SU-DHL-6 (cell line): ENCODE results near the gene ARFGAP3.

Experiments used
- H2AFZ ChIP-seq: fragments of 200-600 bp; sonication (generic); 2 replicates; pipeline ENCODE4 v1.6.1; 2014; ENCODE audit warnings: low read depth, mild to moderate bottlenecking, moderate library complexity, mixed read lengths, antibody characterized with exemption, low read length; ENCODE audit not compliant: severe bottlenecking
- H3F3A ChIP-seq: fragments of 200-600 bp; shearing (Covaris generic); 2 replicates; pipeline ENCODE4 v1.6.0; 2016; ENCODE audit warnings: antibody characterized with exemption, mild to moderate bottlenecking; ENCODE audit not compliant: insufficient read depth
- H3K27ac ChIP-seq: fragments of 200-600 bp; sonication (generic); 2 replicates; pipeline ENCODE4 v1.5.1; 2016; ENCODE audit warnings: low read depth, mild to moderate bottlenecking, low read length, moderate library complexity, mixed read lengths
- H3K27me3 ChIP-seq: fragments of 200-600 bp; sonication (generic), shearing (Covaris generic); 2 replicates; pipeline ENCODE4 v1.6.0; 2014; ENCODE audit warnings: mild to moderate bottlenecking, low read length
- H3K36me3 ChIP-seq: fragments of 200-600 bp; sonication (generic); 2 replicates; pipeline ENCODE4 v1.6.1; 2014; ENCODE audit warnings: mild to moderate bottlenecking, low read length, mixed read lengths
- H3K4me2 ChIP-seq: fragments of 300-600, 200-600 bp; shearing (Covaris generic), sonication (generic); 2 replicates; pipeline ENCODE4 v1.6.0; 2014; ENCODE audit warnings: low read length, low read depth, mild to moderate bottlenecking; ENCODE audit not compliant: poor library complexity, severe bottlenecking
- H3K4me3 ChIP-seq: fragments of 200-600 bp; sonication (generic); 2 replicates; pipeline ENCODE4 v1.5.1; 2014; ENCODE audit warnings: antibody characterized with exemption, low read length, mild to moderate bottlenecking, mixed read lengths; ENCODE audit not compliant: insufficient read depth, poor library complexity, severe bottlenecking
- H3K79me2 ChIP-seq: fragments of 200-600 bp; sonication (generic); 2 replicates; pipeline ENCODE4 v1.6.1; 2014; ENCODE audit warnings: mild to moderate bottlenecking, low read length, moderate library complexity; ENCODE audit not compliant: insufficient read depth
- H3K9ac ChIP-seq: fragments of 200-600 bp; sonication (generic); 2 replicates; pipeline ENCODE4 v1.7.0; 2014; ENCODE audit warnings: mild to moderate bottlenecking, low read length
- H3K9me2 ChIP-seq: fragments of 200-600 bp; sonication (generic); replicated peaks from 2 replicates; pipeline ENCODE4 v1.6.1; 2014; ENCODE audit warnings: low read length; ENCODE audit not compliant: insufficient read depth
- H3K9me3 ChIP-seq: fragments of 200-600 bp; sonication (generic); 2 replicates; pipeline ENCODE4 v1.6.1; 2014; ENCODE audit warnings: low read length, mixed read lengths; ENCODE audit not compliant: insufficient read depth
- H4K20me1 ChIP-seq: fragments of 200-600 bp; sonication (generic); 2 replicates; pipeline ENCODE4 v1.6.1; 2014; ENCODE audit warnings: low read depth, mild to moderate bottlenecking, antibody characterized with exemption, low read length, moderate library complexity, mixed read lengths
- EZH2phosphoT487 ChIP-seq: fragments of 200-600 bp; sonication (generic), shearing (Covaris generic); conservative IDR thresholded peaks from 2 replicates; pipeline ENCODE4 v1.6.1; 2018; ENCODE audit warnings: mild to moderate bottlenecking, antibody characterized with exemption, low read length, moderate library complexity, mixed read lengths
- TF ChIP-seq, protein P1 (sequence below): fragments of 200-600 bp; sonication (generic); IDR thresholded peaks from one replicate; pipeline ENCODE4 v1.5.1; 2017; ENCODE audit warnings: antibody characterized with exemption, mild to moderate bottlenecking, low read length, moderate library complexity; ENCODE audit not compliant: insufficient read depth, poor library complexity, severe bottlenecking

Gene ARFGAP3

GRCh38 chr22:42887523-42888507 lies 30.7 kb upstream of the ARFGAP3 start:
- H4K20me1 ChIP-seq, result no peaks in the 10 kb centered on the region
- H2AFZ ChIP-seq, result no peak overlapping the region
- no peaks in the 10 kb centered on the region for H3K27me3 ChIP-seq
- no peaks in the 10 kb centered on the region for H3K36me3 ChIP-seq
- H3K9ac ChIP-seq, result no peak overlapping the region
- H3K27ac ChIP-seq, result no peak overlapping the region
- H3K9me2 ChIP-seq, result no peaks in the 10 kb centered on the region
- no peak overlapping the region for H3K4me3 ChIP-seq
- no peak overlapping the region for H3K4me2 ChIP-seq
- no peaks in the 10 kb centered on the region for H3F3A ChIP-seq
- TF ChIP-seq EZH2phosphoT487, result no peak
- TF ChIP-seq, protein P1, sequence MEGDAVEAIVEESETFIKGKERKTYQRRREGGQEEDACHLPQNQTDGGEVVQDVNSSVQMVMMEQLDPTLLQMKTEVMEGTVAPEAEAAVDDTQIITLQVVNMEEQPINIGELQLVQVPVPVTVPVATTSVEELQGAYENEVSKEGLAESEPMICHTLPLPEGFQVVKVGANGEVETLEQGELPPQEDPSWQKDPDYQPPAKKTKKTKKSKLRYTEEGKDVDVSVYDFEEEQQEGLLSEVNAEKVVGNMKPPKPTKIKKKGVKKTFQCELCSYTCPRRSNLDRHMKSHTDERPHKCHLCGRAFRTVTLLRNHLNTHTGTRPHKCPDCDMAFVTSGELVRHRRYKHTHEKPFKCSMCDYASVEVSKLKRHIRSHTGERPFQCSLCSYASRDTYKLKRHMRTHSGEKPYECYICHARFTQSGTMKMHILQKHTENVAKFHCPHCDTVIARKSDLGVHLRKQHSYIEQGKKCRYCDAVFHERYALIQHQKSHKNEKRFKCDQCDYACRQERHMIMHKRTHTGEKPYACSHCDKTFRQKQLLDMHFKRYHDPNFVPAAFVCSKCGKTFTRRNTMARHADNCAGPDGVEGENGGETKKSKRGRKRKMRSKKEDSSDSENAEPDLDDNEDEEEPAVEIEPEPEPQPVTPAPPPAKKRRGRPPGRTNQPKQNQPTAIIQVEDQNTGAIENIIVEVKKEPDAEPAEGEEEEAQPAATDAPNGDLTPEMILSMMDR, result no peak
- no peaks in the 10 kb centered on the region for H3K79me2 ChIP-seq
- no peaks in the 10 kb centered on the region for H3K9me3 ChIP-seq

GRCh38 chr22:42887120-42887519 lies 30.0 kb upstream of the ARFGAP3 start:
- no peaks in the 10 kb centered on the region for H3K36me3 ChIP-seq
- no peak overlapping the region for H3K9ac ChIP-seq
- no peaks in the 10 kb centered on the region for H3F3A ChIP-seq
- no peak overlapping the region for H3K4me3 ChIP-seq
- no peaks in the 10 kb centered on the region for H3K9me3 ChIP-seq
- H2AFZ ChIP-seq, result no peak overlapping the region
- H3K27me3 ChIP-seq, result no peaks in the 10 kb centered on the region
- no peaks in the 10 kb centered on the region for H3K9me2 ChIP-seq
- H3K4me2 ChIP-seq, result no peak overlapping the region
- H3K79me2 ChIP-seq, result no peaks in the 10 kb centered on the region
- TF ChIP-seq EZH2phosphoT487, result no peak
- TF ChIP-seq, protein P1, result no peak
- no peak overlapping the region for H3K27ac ChIP-seq
- H4K20me1 ChIP-seq, result no peaks in the 10 kb centered on the region

- Histone ChIP-seq H3K27me3 (no peaks in the 10 kb centered on the region), H3F3A (no peaks in the 10 kb centered on the region), H3K4me3 (no peak overlapping the region), H2AFZ (no peak overlapping the region), H3K36me3 (no peaks in the 10 kb centered on the region), H3K79me2 (no peaks in the 10 kb centered on the region), H3K9ac (no peak overlapping the region), H3K4me2 (no peak overlapping the region), H3K9me2 (no peaks in the 10 kb centered on the region), H3K27ac (no peak overlapping the region), H3K9me3 (no peaks in the 10 kb centered on the region), H4K20me1 (no peaks in the 10 kb centered on the region)
- no peak for TF ChIP-seq EZH2phosphoT487
- TF ChIP-seq, protein P1, result no peak
Observed at GRCh38 chr22:42885446-42885845, 28.4 kb upstream of the ARFGAP3 start.
